GM13977 (cell line): Measurements from ENCODE around the gene LTBP1.

Experiments
- DNase-seq: peaks from one replicate; pipeline ENCODE4 v3.0.0; 2012; ENCODE audit warnings: low spot score
- CTCF ChIP-seq: IDR thresholded peaks from 2 replicates; pipeline ENCODE4 v1.5.1; 2012; ENCODE audit warnings: mild to moderate bottlenecking, control low read depth; ENCODE audit not compliant: insufficient read depth; ENCODE audit errors: extremely low read depth, missing control alignments
- in situ Hi-C: fragments of 300-500 bp; cut with MboI; formaldehyde crosslinking; loops from one replicate; pipeline ENCODE4 v1.12.0; 2022; ENCODE audit warnings: low sequenced_read_pairs, low pct_unique_long_range_greater_than_20kb, mixed read lengths, inconsistent platforms; ENCODE audit not compliant: unreplicated experiment

Gene LTBP1

GRCh38 chr2:33032245-33032644 lies 85.5 kb downstream of the LTBP1 start:
- TF ChIP-seq CTCF, result no peak
- in situ Hi-C loops, result loop anchor here (25.0 kb wide), 1 partner anchor 470 kb away; no protein-coding TSS in a partner anchor

GRCh38 chr2:33033606-33034081 lies 86.9 kb downstream of the LTBP1 start:
- DNase-seq, result peak; percentile 9
- peak; percentile 21 for TF ChIP-seq CTCF
- in situ Hi-C loops, result loop anchor here (25.0 kb wide), 1 partner anchor 471 kb away; no protein-coding TSS in a partner anchor

More at GRCh38 chr2:33032245-33032644, 85.5 kb downstream of the LTBP1 start:
- no peak for DNase-seq

- in situ Hi-C loops, result loop anchor here (25.0 kb wide), 1 partner anchor 472 kb away; no protein-coding TSS in a partner anchor
- peak; percentile 27 for TF ChIP-seq CTCF
- DNase-seq, result no peak
These were observed 88.0 kb downstream of the LTBP1 start for GRCh38 chr2:33034784-33035183.

GRCh38 chr2:33038230-33038629 lies 91.5 kb downstream of the LTBP1 start:
- in situ Hi-C loops, result loop anchor here (25.0 kb wide), 1 partner anchor 476 kb away; no protein-coding TSS in a partner anchor
- no peak for TF ChIP-seq CTCF

GRCh38 chr2:33038799-33039198 lies 92.0 kb downstream of the LTBP1 start:
- no peak for TF ChIP-seq CTCF
- no peak for DNase-seq
- in situ Hi-C loops, result loop anchor here (25.0 kb wide), 1 partner anchor 476 kb away; no protein-coding TSS in a partner anchor

More at GRCh38 chr2:33038230-33038629, 91.5 kb downstream of the LTBP1 start:
- no peak for DNase-seq

- no peak for DNase-seq
- no peak for TF ChIP-seq CTCF
- in situ Hi-C loops, result loop anchor here (25.0 kb wide), 1 partner anchor 478 kb away; no protein-coding TSS in a partner anchor
These were observed 93.8 kb downstream of the LTBP1 start for GRCh38 chr2:33040541-33040940.
